Measurements from ENCODE around the gene FADS2.
A peak's percentile ranks its signal among the peaks of the same experiment; 100 is the strongest.

FADS2 gene

GRCh38 chr11:61827571-61828378, at the start of gene FADS2:
Gene FADS2 (plus strand): TSS chr11:61828300. CDS start chr11:61828391, 91 bp downstream.
- peak; percentile 27 to 44 for DNase-seq (ENCODE audit: low read depth in 2 of 2, low spot score in 1 of 2)

GRCh38 chr11:61778357-61778886, 49.7 kb upstream of the FADS2 start:
- no peak for DNase-seq (ENCODE audit: low read depth in 2 of 2, low spot score in 1 of 2)

- no peak for DNase-seq (ENCODE audit: low read depth in 2 of 2, low spot score in 1 of 2)
Observed at GRCh38 chr11:61778920-61779650, 49.0 kb upstream of the FADS2 start.

- no peak for DNase-seq (ENCODE audit: low read depth in 2 of 2, low spot score in 1 of 2)
Observed at GRCh38 chr11:61779666-61780525, 48.2 kb upstream of the FADS2 start.

- no peak for DNase-seq (ENCODE audit: low read depth in 2 of 2, low spot score in 1 of 2)
Observed at GRCh38 chr11:61780581-61781162, 47.4 kb upstream of the FADS2 start.

- DNase-seq (ENCODE audit: low read depth in 2 of 2, low spot score in 1 of 2), result no peak
Observed at GRCh38 chr11:61781585-61781984, 46.5 kb upstream of the FADS2 start.

- no peak for DNase-seq (ENCODE audit: low read depth in 2 of 2, low spot score in 1 of 2)
Observed at GRCh38 chr11:61782299-61782698, 45.8 kb upstream of the FADS2 start.

GRCh38 chr11:61782841-61783240, 45.3 kb upstream of the FADS2 start:
- DNase-seq (ENCODE audit: low read depth in 2 of 2, low spot score in 1 of 2), result no peak

- DNase-seq (ENCODE audit: low read depth in 2 of 2, low spot score in 1 of 2), result no peak
Observed at GRCh38 chr11:61783717-61784505, 44.2 kb upstream of the FADS2 start.

- no peak for DNase-seq (ENCODE audit: low read depth in 2 of 2, low spot score in 1 of 2)
Observed at GRCh38 chr11:61784506-61784805, 43.6 kb upstream of the FADS2 start.

GRCh38 chr11:61785837-61786402, 42.2 kb upstream of the FADS2 start:
- no peak for DNase-seq (ENCODE audit: low read depth in 2 of 2, low spot score in 1 of 2)

- DNase-seq (ENCODE audit: low read depth in 2 of 2, low spot score in 1 of 2), result no peak
Observed at GRCh38 chr11:61787928-61788491, 40.1 kb upstream of the FADS2 start.

- no peak for DNase-seq (ENCODE audit: low read depth in 2 of 2, low spot score in 1 of 2)
Observed at GRCh38 chr11:61791737-61792309, 36.3 kb upstream of the FADS2 start.

GRCh38 chr11:61792310-61793082, 35.6 kb upstream of the FADS2 start, which contains the start of the genes FEN1 and TMEM258:
Gene FEN1 (plus strand): TSS chr11:61792911. CDS start chr11:61795362, 2,451 bp downstream.
Gene TMEM258 (minus strand): TSS chr11:61792599. CDS start chr11:61792558, 41 bp downstream.
- peak; percentile 74 for DNase-seq (ENCODE audit: low read depth in 2 of 2, low spot score in 1 of 2)

GRCh38 chr11:61793083-61793828, 34.8 kb upstream of the FADS2 start:
- DNase-seq (ENCODE audit: low read depth in 2 of 2, low spot score in 1 of 2), result no peak

GRCh38 chr11:61793829-61794204, 34.3 kb upstream of the FADS2 start:
- no peak for DNase-seq (ENCODE audit: low read depth in 2 of 2, low spot score in 1 of 2)

- no peak for DNase-seq (ENCODE audit: low read depth in 2 of 2, low spot score in 1 of 2)
Observed at GRCh38 chr11:61794579-61794978, 33.5 kb upstream of the FADS2 start.

- no peak for DNase-seq (ENCODE audit: low read depth in 2 of 2, low spot score in 1 of 2)
Observed at GRCh38 chr11:61795459-61795858, 32.6 kb upstream of the FADS2 start.
